Measurements from ENCODE around the gene SLC30A2. TPM values are rescaled to one million over a fixed set of nuclear protein-coding genes. Genes with fewer than 3 reads are reported as not detected.

SLC30A2 gene
- total and polyA plus RNA-seq, 2 of the 13 experiments (the other 11 are each of a cell fraction or from before 2014, with no cell fraction given), result not detected

DNA sequence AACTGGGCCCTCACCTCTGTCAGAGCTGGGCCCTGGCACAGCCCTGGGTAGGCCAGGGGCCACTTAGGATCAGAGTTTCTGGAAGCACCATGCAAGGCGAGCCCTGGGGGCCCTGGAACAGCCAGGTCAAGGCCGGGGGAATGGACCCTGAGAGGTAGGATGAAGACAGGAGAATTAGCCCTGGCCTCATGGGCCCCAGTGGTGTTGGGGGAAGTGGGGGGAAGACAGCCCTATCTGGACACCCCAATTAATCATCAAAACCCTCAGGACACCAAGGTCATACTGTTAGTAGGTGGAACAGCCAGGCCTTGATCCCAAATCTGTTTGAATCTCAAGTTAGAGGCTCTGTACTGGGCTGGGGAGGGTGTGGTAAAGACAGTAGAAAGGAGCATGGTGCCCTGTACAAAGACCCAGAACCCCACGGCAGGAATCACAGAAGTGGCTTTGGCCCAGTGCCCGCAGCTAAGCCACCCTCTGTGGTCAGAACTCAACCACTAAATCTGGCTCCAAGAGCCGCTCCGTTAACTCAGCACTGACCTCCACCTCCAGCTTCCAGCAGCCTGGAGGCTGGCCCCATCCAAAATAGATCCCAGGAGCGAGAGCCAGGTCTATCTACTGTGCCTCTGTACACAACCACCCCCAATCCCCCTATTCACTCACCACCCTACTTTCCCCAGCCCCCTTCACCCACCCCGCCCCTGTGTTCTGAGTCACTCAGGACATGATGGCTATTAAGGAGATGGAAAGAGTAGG, 35.5 kb upstream of the SLC30A2 start (continued):
- TF ChIP-seq SOX5 (CRISPR knock-in tag; IDR thresholded peaks at IDR 0.05; ENCODE audit: borderline replicate concordance) (no peak), ZNF121 (CRISPR knock-in tag; IDR thresholded peaks at IDR 0.05) (no peak)

DNA sequence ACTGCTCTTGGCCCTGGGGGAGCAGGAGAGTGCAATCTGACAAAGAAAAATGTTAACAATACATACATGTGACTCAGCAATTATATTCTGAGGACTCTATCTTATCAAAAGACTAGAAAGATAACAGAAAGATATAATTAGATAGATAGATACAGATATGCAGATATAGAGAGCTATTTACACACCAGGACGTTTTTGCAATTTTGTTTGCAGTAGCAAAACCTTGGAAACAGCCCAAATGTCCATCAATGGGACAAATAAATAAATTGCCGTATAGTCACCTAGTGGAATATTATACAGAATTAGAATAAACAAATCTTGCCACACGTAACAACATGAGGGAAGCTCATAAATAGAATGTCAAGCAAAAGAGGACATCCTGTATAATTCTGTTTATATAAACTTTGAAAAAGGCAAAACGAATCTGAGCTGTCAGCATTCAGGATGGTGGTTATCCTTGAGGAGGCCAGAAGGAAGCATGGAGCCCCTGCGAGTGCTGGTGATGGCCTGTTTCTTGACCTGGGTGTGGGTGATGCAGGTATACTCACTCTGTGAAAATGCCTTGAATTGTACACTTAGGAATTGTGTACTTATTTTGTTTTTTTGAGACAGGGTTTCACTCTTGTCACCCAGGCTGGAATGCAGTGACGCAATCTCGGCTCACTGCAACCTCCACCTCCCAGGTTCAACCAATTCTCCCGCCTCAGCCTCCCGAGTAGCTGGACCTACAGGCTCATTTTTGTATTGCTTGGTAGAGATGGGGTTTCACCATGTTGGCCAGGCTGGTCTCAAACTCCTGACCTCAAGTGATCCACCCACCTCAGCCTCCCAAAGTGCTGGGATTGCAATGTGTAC, 34.3 kb upstream of the SLC30A2 start:
- FAIRE-seq (no peak), DNase-seq (ENCODE audit: low spot score) (no peak), ATAC-seq (no peak)
- Histone ChIP-seq H3K9me3 (ENCODE audit: low read length) (no peaks in the 10 kb centered on the region), H3K4me3 (replicated peaks in 1 of 3; ENCODE audit: insufficient read depth in 1 of 3, low read depth in 2 of 3, low read length in 3 of 3) (no peak overlapping the region), H3K9ac (ENCODE audit: insufficient read depth, low read depth, low read length) (no peak overlapping the region), H2AFZ (ENCODE audit: low read length) (no peak overlapping the region), H3K79me2 (ENCODE audit: insufficient read depth, low read length) (no peaks in the 10 kb centered on the region), H3K27ac (ENCODE audit: extremely low read length, insufficient read depth, low read length) (no peak overlapping the region), H3K4me1 (ENCODE audit: insufficient read depth, low read length) (no peaks in the 10 kb centered on the region), H3K36me3 (replicated peaks in 1 of 2; ENCODE audit: control insufficient read depth in 1 of 2, insufficient read depth in 2 of 2, low read length in 2 of 2) (no peaks in the 10 kb centered on the region), H4K20me1 (ENCODE audit: insufficient read depth, low read length) (no peaks in the 10 kb centered on the region), H3K27me3 (ENCODE audit: control insufficient read depth in 1 of 2, insufficient read depth in 2 of 2, low read length in 2 of 2) (no peaks in the 10 kb centered on the region; a peak in 2 of 5 replicates), H3K4me2 (ENCODE audit: low read depth, low read length) (no peak overlapping the region)
- CTCF ChIA-PET (ENCODE audit: low intra/inter-chr PET ratio, low total read pairs), result no interaction called here
- in situ Hi-C loops (cut with HindIII; ENCODE audit: extremely low pct_ligation_motif_present, low pct_unique_long_range_greater_than_20kb) (no loop called here), intact Hi-C loops (cut with micrococcal nuclease; ENCODE audit: unreplicated experiment) (no loop called here)
- POLR2A ChIA-PET, result no interaction called here
- WGBS (ENCODE audit: low lambda C conversion rate), result 15% methylated on average over 9 of the region's 9 CpGs
- no TSS peak for BruUV-seq (replicated peaks)
- TF ChIP-seq NFE2L2 (IDR thresholded peaks at IDR 0.05; ENCODE audit: low read length) (peak; percentile 48; the same call in 1 of the 2 replicates), TCF7 (IDR thresholded peaks at IDR 0.05; ENCODE audit: low read depth) (no peak), SCMH1 (CRISPR knock-in tag; IDR thresholded peaks at IDR 0.05; ENCODE audit: borderline replicate concordance) (no peak), MXD4 (CRISPR knock-in tag; IDR thresholded peaks at IDR 0.05) (no peak), CEBPB (IDR thresholded peaks at IDR 0.05; ENCODE audit: borderline replicate concordance, low read depth, low read length) (peak; percentile 38; the same call in 1 of the 2 replicates), ZNF33A (CRISPR knock-in tag; IDR thresholded peaks at IDR 0.05; ENCODE audit: borderline replicate concordance) (no peak), ZFP90 (CRISPR knock-in tag; IDR thresholded peaks at IDR 0.05; ENCODE audit: borderline replicate concordance) (no peak)
- TF ChIP-seq, protein P1, sequence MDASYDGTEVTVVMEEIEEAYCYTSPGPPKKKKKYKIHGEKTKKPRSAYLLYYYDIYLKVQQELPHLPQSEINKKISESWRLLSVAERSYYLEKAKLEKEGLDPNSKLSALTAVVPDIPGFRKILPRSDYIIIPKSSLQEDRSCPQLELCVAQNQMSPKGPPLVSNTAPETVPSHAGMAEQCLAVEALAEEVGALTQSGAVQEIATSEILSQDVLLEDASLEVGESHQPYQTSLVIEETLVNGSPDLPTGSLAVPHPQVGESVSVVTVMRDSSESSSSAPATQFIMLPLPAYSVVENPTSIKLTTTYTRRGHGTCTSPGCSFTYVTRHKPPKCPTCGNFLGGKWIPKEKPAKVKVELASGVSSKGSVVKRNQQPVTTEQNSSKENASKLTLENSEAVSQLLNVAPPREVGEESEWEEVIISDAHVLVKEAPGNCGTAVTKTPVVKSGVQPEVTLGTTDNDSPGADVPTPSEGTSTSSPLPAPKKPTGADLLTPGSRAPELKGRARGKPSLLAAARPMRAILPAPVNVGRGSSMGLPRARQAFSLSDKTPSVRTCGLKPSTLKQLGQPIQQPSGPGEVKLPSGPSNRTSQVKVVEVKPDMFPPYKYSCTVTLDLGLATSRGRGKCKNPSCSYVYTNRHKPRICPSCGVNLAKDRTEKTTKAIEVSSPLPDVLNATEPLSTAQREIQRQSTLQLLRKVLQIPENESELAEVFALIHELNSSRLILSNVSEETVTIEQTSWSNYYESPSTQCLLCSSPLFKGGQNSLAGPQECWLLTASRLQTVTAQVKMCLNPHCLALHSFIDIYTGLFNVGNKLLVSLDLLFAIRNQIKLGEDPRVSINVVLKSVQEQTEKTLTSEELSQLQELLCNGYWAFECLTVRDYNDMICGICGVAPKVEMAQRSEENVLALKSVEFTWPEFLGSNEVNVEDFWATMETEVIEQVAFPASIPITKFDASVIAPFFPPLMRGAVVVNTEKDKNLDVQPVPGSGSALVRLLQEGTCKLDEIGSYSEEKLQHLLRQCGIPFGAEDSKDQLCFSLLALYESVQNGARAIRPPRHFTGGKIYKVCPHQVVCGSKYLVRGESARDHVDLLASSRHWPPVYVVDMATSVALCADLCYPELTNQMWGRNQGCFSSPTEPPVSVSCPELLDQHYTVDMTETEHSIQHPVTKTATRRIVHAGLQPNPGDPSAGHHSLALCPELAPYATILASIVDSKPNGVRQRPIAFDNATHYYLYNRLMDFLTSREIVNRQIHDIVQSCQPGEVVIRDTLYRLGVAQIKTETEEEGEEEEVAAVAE (CRISPR knock-in tag; IDR thresholded peaks at IDR 0.05; ENCODE audit: borderline replicate concordance), result no peak
- TF ChIP-seq, protein P2, sequence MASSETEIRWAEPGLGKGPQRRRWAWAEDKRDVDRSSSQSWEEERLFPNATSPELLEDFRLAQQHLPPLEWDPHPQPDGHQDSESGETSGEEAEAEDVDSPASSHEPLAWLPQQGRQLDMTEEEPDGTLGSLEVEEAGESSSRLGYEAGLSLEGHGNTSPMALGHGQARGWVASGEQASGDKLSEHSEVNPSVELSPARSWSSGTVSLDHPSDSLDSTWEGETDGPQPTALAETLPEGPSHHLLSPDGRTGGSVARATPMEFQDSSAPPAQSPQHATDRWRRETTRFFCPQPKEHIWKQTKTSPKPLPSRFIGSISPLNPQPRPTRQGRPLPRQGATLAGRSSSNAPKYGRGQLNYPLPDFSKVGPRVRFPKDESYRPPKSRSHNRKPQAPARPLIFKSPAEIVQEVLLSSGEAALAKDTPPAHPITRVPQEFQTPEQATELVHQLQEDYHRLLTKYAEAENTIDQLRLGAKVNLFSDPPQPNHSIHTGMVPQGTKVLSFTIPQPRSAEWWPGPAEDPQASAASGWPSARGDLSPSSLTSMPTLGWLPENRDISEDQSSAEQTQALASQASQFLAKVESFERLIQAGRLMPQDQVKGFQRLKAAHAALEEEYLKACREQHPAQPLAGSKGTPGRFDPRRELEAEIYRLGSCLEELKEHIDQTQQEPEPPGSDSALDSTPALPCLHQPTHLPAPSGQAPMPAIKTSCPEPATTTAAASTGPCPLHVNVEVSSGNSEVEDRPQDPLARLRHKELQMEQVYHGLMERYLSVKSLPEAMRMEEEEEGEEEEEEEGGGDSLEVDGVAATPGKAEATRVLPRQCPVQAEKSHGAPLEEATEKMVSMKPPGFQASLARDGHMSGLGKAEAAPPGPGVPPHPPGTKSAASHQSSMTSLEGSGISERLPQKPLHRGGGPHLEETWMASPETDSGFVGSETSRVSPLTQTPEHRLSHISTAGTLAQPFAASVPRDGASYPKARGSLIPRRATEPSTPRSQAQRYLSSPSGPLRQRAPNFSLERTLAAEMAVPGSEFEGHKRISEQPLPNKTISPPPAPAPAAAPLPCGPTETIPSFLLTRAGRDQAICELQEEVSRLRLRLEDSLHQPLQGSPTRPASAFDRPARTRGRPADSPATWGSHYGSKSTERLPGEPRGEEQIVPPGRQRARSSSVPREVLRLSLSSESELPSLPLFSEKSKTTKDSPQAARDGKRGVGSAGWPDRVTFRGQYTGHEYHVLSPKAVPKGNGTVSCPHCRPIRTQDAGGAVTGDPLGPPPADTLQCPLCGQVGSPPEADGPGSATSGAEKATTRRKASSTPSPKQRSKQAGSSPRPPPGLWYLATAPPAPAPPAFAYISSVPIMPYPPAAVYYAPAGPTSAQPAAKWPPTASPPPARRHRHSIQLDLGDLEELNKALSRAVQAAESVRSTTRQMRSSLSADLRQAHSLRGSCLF (CRISPR knock-in tag; IDR thresholded peaks at IDR 0.05; ENCODE audit: borderline replicate concordance), result no peak
